ENCODE measurements around the gene PAXIP1.

PAXIP1 gene

GRCh38 chr7:154997840-154998370 lies 5.0 kb downstream of the PAXIP1 start:
- no peak overlapping the region for H3K4me3 ChIP-seq (ENCODE audit: low read depth, low read length)

- no peak overlapping the region for H3K4me3 ChIP-seq (ENCODE audit: low read depth, low read length)
These were observed 6.2 kb downstream of the PAXIP1 start for GRCh38 chr7:154996756-154997155.

- no peak overlapping the region for H3K4me3 ChIP-seq (ENCODE audit: low read depth, low read length)
These were observed 6.8 kb downstream of the PAXIP1 start for GRCh38 chr7:154996101-154996500.

GRCh38 chr7:154994996-154995395 lies 7.9 kb downstream of the PAXIP1 start:
- no peak overlapping the region for H3K4me3 ChIP-seq (ENCODE audit: low read depth, low read length)

- no peak overlapping the region for H3K4me3 ChIP-seq (ENCODE audit: low read depth, low read length)
These were observed 11.9 kb downstream of the PAXIP1 start for GRCh38 chr7:154990964-154991540.

- no peak overlapping the region for H3K4me3 ChIP-seq (ENCODE audit: low read depth, low read length)
These were observed 15.4 kb downstream of the PAXIP1 start for GRCh38 chr7:154987571-154987970.

- no peak overlapping the region for H3K4me3 ChIP-seq (ENCODE audit: low read depth, low read length)
These were observed 16.6 kb downstream of the PAXIP1 start for GRCh38 chr7:154986200-154986945.

GRCh38 chr7:154985230-154985629 lies 17.7 kb downstream of the PAXIP1 start:
- no peak overlapping the region for H3K4me3 ChIP-seq (ENCODE audit: low read depth, low read length)

GRCh38 chr7:154984601-154985188 lies 18.2 kb downstream of the PAXIP1 start:
- no peak overlapping the region for H3K4me3 ChIP-seq (ENCODE audit: low read depth, low read length)

GRCh38 chr7:154978017-154978416 lies 24.9 kb downstream of the PAXIP1 start:
- H3K4me3 ChIP-seq (ENCODE audit: low read depth, low read length) = no peak overlapping the region

GRCh38 chr7:154977250-154977649 lies 25.7 kb downstream of the PAXIP1 start:
- H3K4me3 ChIP-seq (ENCODE audit: low read depth, low read length) = no peak overlapping the region

- no peak overlapping the region for H3K4me3 ChIP-seq (ENCODE audit: low read depth, low read length)
These were observed 26.1 kb downstream of the PAXIP1 start for GRCh38 chr7:154976844-154977243.

GRCh38 chr7:154975984-154976383 lies 26.9 kb downstream of the PAXIP1 start:
- H3K4me3 ChIP-seq (ENCODE audit: low read depth, low read length) = no peak overlapping the region

GRCh38 chr7:154973381-154973780 lies 29.5 kb downstream of the PAXIP1 start:
- no peak overlapping the region for H3K4me3 ChIP-seq (ENCODE audit: low read depth, low read length)

- no peak overlapping the region for H3K4me3 ChIP-seq (ENCODE audit: low read depth, low read length)
These were observed 34.5 kb downstream of the PAXIP1 start for GRCh38 chr7:154968336-154969001.

- no peak overlapping the region for H3K4me3 ChIP-seq (ENCODE audit: low read depth, low read length)
These were observed 35.4 kb downstream of the PAXIP1 start for GRCh38 chr7:154967401-154967955.

GRCh38 chr7:154965014-154965413 lies 37.9 kb downstream of the PAXIP1 start:
- H3K4me3 ChIP-seq (ENCODE audit: low read depth, low read length) = no peak overlapping the region

- H3K4me3 ChIP-seq (ENCODE audit: low read depth, low read length) = no peak overlapping the region
These were observed 42.7 kb downstream of the PAXIP1 start for GRCh38 chr7:154960063-154960790.

GRCh38 chr7:154956427-154956826 lies 46.5 kb downstream of the PAXIP1 start:
- H3K4me3 ChIP-seq (ENCODE audit: low read depth, low read length) = no peak overlapping the region

GRCh38 chr7:154953006-154953684 lies 49.8 kb downstream of the PAXIP1 start:
- no peak overlapping the region for H3K4me3 ChIP-seq (ENCODE audit: low read depth, low read length)
